Upper lobe of left lung (tissue), 4 donors: ENCODE data around the gene CRYBG2.

Source experiments
- CTCF ChIP-seq, 6 experiments: fragments of 450-650 bp in 4 of 6; fragments of 200-600 bp in 2 of 6; sonication (generic) in 2 of 6; IDR thresholded peaks; one replicate each; pipeline ENCODE4 v1.5.1; 2016 to 2019; ENCODE audit warnings: antibody characterized with exemption in 6 of 6
- EP300 ChIP-seq, 4 donors: sonication (generic); formaldehyde crosslinking; IDR thresholded peaks; one replicate each; pipeline ENCODE4 v1.5.1; 2017; ENCODE audit warnings: antibody characterized with exemption in 4 of 4, control low read depth in 2 of 4

- TF ChIP-seq EP300 (IDR thresholded peaks at IDR 0.05) (no peak), CTCF (IDR thresholded peaks at IDR 0.05) (no peak)
Measured at GRCh38 chr1:26337206-26337535, 16.8 kb downstream of the CRYBG2 start.
